Right ventricle myocardium superior (tissue), 1 donor: ENCODE data around the gene LTV1. TPM values are rescaled to one million over a fixed set of nuclear protein-coding genes. Genes with fewer than 3 reads are reported as not detected.
"Not testable (repeated sequence)": the region's sequence is repeated elsewhere in the genome, so short reads cannot be mapped to it uniquely, and the experiment has no call there.

Experiments
- ATAC-seq: fragments of 200-7000 bp; cut with Tn5 transposase; one replicate; pipeline ENCODE4 v1.9.1; 2020; ENCODE audit warnings: mild to moderate bottlenecking; ENCODE audit not compliant: poor library complexity
- DNase-seq: peaks from one replicate; pipeline ENCODE4 v3.0.0-alpha.2; 2020
- intact Hi-C: fragments of 100-400 bp; cut with DNase I; formaldehyde crosslinking; loops from one replicate; pipeline ENCODE4 v1.11.2; 2022
- total RNA-seq: library from RNA; stranded (reverse); fragmentation: NEBNext Ultra II Directional; extraction: Animal tissue kit (Norgen Biotek cat#: 25700); gene quantifications from one replicate; pipeline ENCODE4 v1.2.1, GENCODE V29; 2021
- donor health status: DM: no; HTN: yes; CAD: no; lungs with severe emphysema.

LTV1 gene
- total RNA-seq, 1 donor from 2014 or later = 12.2 TPM

GRCh38 chr6:143838395-143838794, 4.7 kb upstream of the LTV1 start:
- DNase-seq = no peak
- ATAC-seq = no peak
- intact Hi-C loops = no loop called here

GRCh38 chr6:143839196-143839595, 3.9 kb upstream of the LTV1 start:
- intact Hi-C loops = no loop called here
- no peak for DNase-seq
- ATAC-seq = no peak

- ATAC-seq = no peak
- intact Hi-C loops = loop anchor here (5.0 kb wide), 1 partner anchor 263 kb away; no protein-coding TSS in a partner anchor
- no peak for DNase-seq
Observed at GRCh38 chr6:143840595-143841265, 2.4 kb upstream of the LTV1 start.

GRCh38 chr6:143842461-143842901, 657 bp upstream of the LTV1 start:
- ATAC-seq (peak; percentile 49), DNase-seq (no peak)
- intact Hi-C loops = loop anchor here (5.0 kb wide), 1 partner anchor 265 kb away; no protein-coding TSS in a partner anchor

GRCh38 chr6:143843677-143843999, 500 bp downstream of the LTV1 start:
- intact Hi-C loops = loop anchor here (5.0 kb wide), 1 partner anchor 266 kb away; no protein-coding TSS in a partner anchor
- DNase-seq (no peak), ATAC-seq (no peak)

GRCh38 chr6:143844006-143844405, 868 bp downstream of the LTV1 start:
- DNase-seq (no peak), ATAC-seq (no peak)
- intact Hi-C loops = loop anchor here (5.0 kb wide), 1 partner anchor 267 kb away; no protein-coding TSS in a partner anchor

- intact Hi-C loops = no loop called here
- DNase-seq (no peak), ATAC-seq (no peak)
Observed at GRCh38 chr6:143845033-143845432, 1.9 kb downstream of the LTV1 start.

- ATAC-seq, intact Hi-C loops: not testable (repeated sequence)
Observed at GRCh38 chr6:143851706-143852105, 8.6 kb downstream of the LTV1 start.

GRCh38 chr6:143855057-143855456, 11.9 kb downstream of the LTV1 start:
- intact Hi-C loops, ATAC-seq, DNase-seq: not testable (repeated sequence)

More at GRCh38 chr6:143851706-143852105, 8.6 kb downstream of the LTV1 start:
- DNase-seq = not testable (repeated sequence)

- DNase-seq, ATAC-seq, intact Hi-C loops: not testable (repeated sequence)
Observed at GRCh38 chr6:143856762-143857161, 13.6 kb downstream of the LTV1 start.

- DNase-seq (no peak), ATAC-seq (no peak)
- intact Hi-C loops = no loop called here
Observed at GRCh38 chr6:143857651-143858050, 14.5 kb downstream of the LTV1 start.

GRCh38 chr6:143859891-143860660, 16.9 kb downstream of the LTV1 start:
- intact Hi-C loops = no loop called here
- ATAC-seq (no peak), DNase-seq (no peak)

GRCh38 chr6:143863771-143864170, 20.6 kb downstream of the LTV1 start:
- DNase-seq = no peak
- intact Hi-C loops = no loop called here

GRCh38 chr6:143864234-143864633, 21.1 kb downstream of the LTV1 start, which contains the start of gene ZC2HC1B:
Gene ZC2HC1B (plus strand): TSS chr6:143864474. CDS start chr6:143864540, 66 bp downstream.
- intact Hi-C loops = no loop called here

More at GRCh38 chr6:143863771-143864170, 20.6 kb downstream of the LTV1 start:
- no peak for ATAC-seq

GRCh38 chr6:143867236-143867635, 24.1 kb downstream of the LTV1 start:
- intact Hi-C loops = no loop called here

More at GRCh38 chr6:143864234-143864633, 21.1 kb downstream of the LTV1 start, which contains the start of gene ZC2HC1B:
- DNase-seq (no peak), ATAC-seq (no peak)

GRCh38 chr6:143868808-143869207, 25.7 kb downstream of the LTV1 start:
- intact Hi-C loops, ATAC-seq, DNase-seq: not testable (repeated sequence)

More at GRCh38 chr6:143867236-143867635, 24.1 kb downstream of the LTV1 start:
- ATAC-seq = no peak
- no peak for DNase-seq

GRCh38 chr6:143871202-143871730, 28.1 kb downstream of the LTV1 start:
- intact Hi-C loops, DNase-seq, ATAC-seq: not testable (repeated sequence)

- ATAC-seq (no peak), DNase-seq (no peak)
- intact Hi-C loops = no loop called here
Observed at GRCh38 chr6:143872201-143872600, 29.1 kb downstream of the LTV1 start.

GRCh38 chr6:143873600-143873999, 30.5 kb downstream of the LTV1 start:
- ATAC-seq, intact Hi-C loops, DNase-seq: not testable (repeated sequence)
